Breast epithelium (tissue), 4 donors: ENCODE data around the gene ATP1B4. TPM values are rescaled to one million over a fixed set of nuclear protein-coding genes. Genes with fewer than 3 reads are reported as not detected.

Experiments used
- DNase-seq, 2 donors: peaks; one replicate each; pipeline ENCODE4 v3.0.0-alpha.2; 2019; ENCODE audit warnings: low spot score in 2 of 2
- H3K27ac ChIP-seq, 2 donors: fragments of 200-600 bp; sonication (generic) in 1 of 2; one replicate each; pipeline ENCODE4 v1.5.1; 2016 to 2019; ENCODE audit warnings: mild to moderate bottlenecking in 1 of 2
- H3K27me3 ChIP-seq, 2 donors: fragments of 200-600 bp; sonication (generic) in 1 of 2; one replicate each; pipeline versions ENCODE4 v1.5.1 to v1.6.0; 2017 to 2019; ENCODE audit warnings: control low read depth in 1 of 2, mild to moderate bottlenecking in 1 of 2
- H3K36me3 ChIP-seq: fragments of 200-600 bp; one replicate; pipeline ENCODE4 v1.5.1; 2019
- H3K4me1 ChIP-seq, 2 donors: fragments of 200-600 bp; sonication (generic); one replicate each; pipeline ENCODE4 v1.5.1; 2016 to 2019; ENCODE audit warnings: control low read depth in 1 of 2
- H3K4me3 ChIP-seq, 3 donors: fragments of 200-600 bp; sonication (generic); 1 replicate in 2 of 3; 2 replicates in 1 of 3; pipeline ENCODE4 v1.5.1; 2016 to 2019; ENCODE audit warnings: mild to moderate bottlenecking in 3 of 3, moderate library complexity in 2 of 3
- H3K9me3 ChIP-seq, 2 donors: fragments of 200-600 bp; sonication (generic) in 1 of 2; one replicate each; pipeline ENCODE4 v1.5.1; 2016 to 2019; ENCODE audit warnings: control low read depth in 1 of 2
- CTCF ChIP-seq, 3 donors: fragments of 450-650 bp; IDR thresholded peaks; one replicate each; pipeline ENCODE4 v1.5.1; 2016 to 2017; ENCODE audit warnings: antibody characterized with exemption in 3 of 3, mild to moderate bottlenecking in 3 of 3, moderate library complexity in 3 of 3
- POLR2A ChIP-seq: fragments of 450-650 bp; IDR thresholded peaks from one replicate; pipeline ENCODE4 v1.6.1; 2016; ENCODE audit warnings: antibody characterized with exemption, mild to moderate bottlenecking, moderate library complexity
- POLR2AphosphoS5 ChIP-seq, 3 donors: sonication (generic); formaldehyde crosslinking; IDR thresholded peaks; one replicate each; pipeline ENCODE4 v1.6.1; 2017; ENCODE audit warnings: antibody characterized with exemption in 3 of 3
- intact Hi-C: fragments of 100-400 bp; cut with DNase I; formaldehyde crosslinking; loops from one replicate; pipeline ENCODE4 v1.15.1; 2023; ENCODE audit warnings: low total_unique reads
- total RNA-seq, 3 donors: library from RNA; depleted of rRNA; stranded (reverse); fragments of >200 nt; gene quantifications; one replicate each; pipeline ENCODE4 v1.1.0, GENCODE V29; 2016

The ATP1B4 gene
- total RNA-seq, 3 donors from 2014 or later: not detected

GRCh38 chrX:120367402-120368109, 5.7 kb downstream of the ATP1B4 start:
- no peak for TF ChIP-seq CTCF (IDR thresholded peaks at IDR 0.05)
- TF ChIP-seq POLR2A: no peak
- TF ChIP-seq POLR2AphosphoS5 (IDR thresholded peaks at IDR 0.05): no peak
- Histone ChIP-seq H3K4me3 (no peak overlapping the region), H3K4me1 (no peaks in the 10 kb centered on the region), H3K27me3 (peaks cover 0 to 11% of the 10 kb centered on the region in 2 donors), H3K27ac (no peak overlapping the region), H3K36me3 (no peaks in the 10 kb centered on the region), H3K9me3 (no peaks in the 10 kb centered on the region)
- DNase-seq: no peak
- intact Hi-C loops: no loop called here

GRCh38 chrX:120372667-120373370, 10.9 kb downstream of the ATP1B4 start:
- TF ChIP-seq POLR2AphosphoS5 (IDR thresholded peaks at IDR 0.05): no peak
- no peak for TF ChIP-seq POLR2A
- no peak for TF ChIP-seq CTCF (IDR thresholded peaks at IDR 0.05)
- Histone ChIP-seq H3K9me3 (no peaks in the 10 kb centered on the region), H3K4me1 (no peaks in the 10 kb centered on the region), H3K36me3 (no peaks in the 10 kb centered on the region), H3K4me3 (no peak overlapping the region), H3K27ac (no peak overlapping the region), H3K27me3 (peaks cover 0 to 6% of the 10 kb centered on the region in 2 donors)
- no peak for DNase-seq
- intact Hi-C loops: no loop called here

GRCh38 chrX:120377179-120377578, 15.3 kb downstream of the ATP1B4 start:
- H3K36me3 ChIP-seq: no peaks in the 10 kb centered on the region
- H3K4me3 ChIP-seq: no peak overlapping the region
- no peaks in the 10 kb centered on the region for H3K4me1 ChIP-seq
- H3K27me3 ChIP-seq: peaks cover 0 to 24% of the 10 kb centered on the region in 2 donors
- TF ChIP-seq POLR2A (no peak), POLR2AphosphoS5 (IDR thresholded peaks at IDR 0.05) (no peak), CTCF (IDR thresholded peaks at IDR 0.05) (no peak)
- no peak overlapping the region for H3K27ac ChIP-seq
- DNase-seq: no peak
- intact Hi-C loops: no loop called here
- no peaks in the 10 kb centered on the region for H3K9me3 ChIP-seq

GRCh38 chrX:120377715-120378114, 15.8 kb downstream of the ATP1B4 start:
- H3K36me3 ChIP-seq: no peaks in the 10 kb centered on the region
- no peaks in the 10 kb centered on the region for H3K9me3 ChIP-seq

More at GRCh38 chrX:120377715-120378114, 15.8 kb downstream of the ATP1B4 start:
- DNase-seq: no peak
- no peaks in the 10 kb centered on the region for H3K4me1 ChIP-seq
- H3K27me3 ChIP-seq: peaks cover 0 to 24% of the 10 kb centered on the region in 2 donors
- H3K4me3 ChIP-seq: no peak overlapping the region
- TF ChIP-seq POLR2A: no peak
- no peak for TF ChIP-seq CTCF (IDR thresholded peaks at IDR 0.05)
- no peak for TF ChIP-seq POLR2AphosphoS5 (IDR thresholded peaks at IDR 0.05)
- no peak overlapping the region for H3K27ac ChIP-seq
- intact Hi-C loops: no loop called here
